ENCODE data around the gene CEACAM3. TPM values are rescaled to one million over a fixed set of nuclear protein-coding genes. Genes with fewer than 3 reads are reported as not detected.

CEACAM3 gene
- total RNA-seq, 2 experiments from 2014 or later = not detected

DNA sequence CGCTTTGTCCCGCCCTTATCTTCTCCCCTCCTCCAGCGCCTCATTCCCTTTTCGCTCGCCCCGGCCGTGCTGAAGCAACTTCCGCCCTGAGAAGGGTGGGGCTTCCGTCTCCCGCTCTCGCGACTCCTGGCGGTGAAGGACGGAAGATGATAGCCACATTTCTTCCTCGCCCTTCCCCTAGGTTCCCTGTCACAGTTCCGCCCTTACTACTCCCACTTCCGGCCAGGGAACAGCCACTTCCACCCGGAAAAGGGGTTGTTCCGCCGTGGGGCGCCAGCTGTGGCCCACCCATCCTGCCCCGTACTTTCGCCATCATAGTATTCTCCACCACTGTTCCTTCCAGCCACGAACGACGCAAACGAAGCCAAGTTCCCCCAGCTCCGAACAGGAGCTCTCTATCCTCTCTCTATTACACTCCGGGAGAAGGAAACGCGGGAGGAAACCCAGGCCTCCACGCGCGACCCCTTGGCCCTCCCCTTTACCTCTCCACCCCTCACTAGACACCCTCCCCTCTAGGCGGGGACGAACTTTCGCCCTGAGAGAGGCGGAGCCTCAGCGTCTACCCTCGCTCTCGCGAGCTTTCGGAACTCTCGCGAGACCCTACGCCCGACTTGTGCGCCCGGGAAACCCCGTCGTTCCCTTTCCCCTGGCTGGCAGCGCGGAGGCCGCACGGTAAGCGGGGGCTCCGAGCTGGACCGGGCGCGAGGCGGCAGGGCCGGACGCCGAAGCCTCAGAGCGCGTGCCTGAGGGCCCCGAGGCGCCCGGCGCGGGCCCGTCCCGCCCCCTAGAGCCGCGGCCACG is 63.4 kb downstream of the CEACAM3 start, which contains the start of gene RPS19:
Gene RPS19 (plus strand): TSS at position 638 of the 801 bp plus-strand sequence. CDS start 520 bp downstream, outside the sequence.
- Mint-ChIP-seq H3K4me3 (peak within 1 kb of the TSS; percentile 83), H3K27me3 (no peaks in the 10 kb centered on the region), H3K9me3 (no peaks in the 10 kb centered on the region), H3K4me1 (ENCODE audit: low read depth) (peaks cover 39% of the 10 kb centered on the region), H3K27ac (peak within 1 kb of the TSS; percentile 96), H3K36me3 (ENCODE audit: low read depth) (peaks cover 42% of the 10 kb centered on the region)
- intact Hi-C loops (cut with micrococcal nuclease) = no loop called here
- ATAC-seq (peak; percentile 90), DNase-seq (peak; percentile 98)
- TF ChIP-seq CTCF (IDR thresholded peaks at IDR 0.05) = peak; percentile 65
- POLR2A ChIA-PET = interaction anchor here (0.6 to 7.5 kb wide), 32 partner anchors 9 to 597 kb away, joined by 3 to 169 read pairs (median 4); partner anchors contain the start of genes ARHGEF1, CD79A, DMAC2 and ERFL
- CTCF ChIA-PET = interaction anchor here (0.9 to 4.2 kb wide), 15 partner anchors 9 to 263 kb away, joined by 3 to 48 read pairs (median 4); partner anchors contain the start of gene RABAC1

DNA sequence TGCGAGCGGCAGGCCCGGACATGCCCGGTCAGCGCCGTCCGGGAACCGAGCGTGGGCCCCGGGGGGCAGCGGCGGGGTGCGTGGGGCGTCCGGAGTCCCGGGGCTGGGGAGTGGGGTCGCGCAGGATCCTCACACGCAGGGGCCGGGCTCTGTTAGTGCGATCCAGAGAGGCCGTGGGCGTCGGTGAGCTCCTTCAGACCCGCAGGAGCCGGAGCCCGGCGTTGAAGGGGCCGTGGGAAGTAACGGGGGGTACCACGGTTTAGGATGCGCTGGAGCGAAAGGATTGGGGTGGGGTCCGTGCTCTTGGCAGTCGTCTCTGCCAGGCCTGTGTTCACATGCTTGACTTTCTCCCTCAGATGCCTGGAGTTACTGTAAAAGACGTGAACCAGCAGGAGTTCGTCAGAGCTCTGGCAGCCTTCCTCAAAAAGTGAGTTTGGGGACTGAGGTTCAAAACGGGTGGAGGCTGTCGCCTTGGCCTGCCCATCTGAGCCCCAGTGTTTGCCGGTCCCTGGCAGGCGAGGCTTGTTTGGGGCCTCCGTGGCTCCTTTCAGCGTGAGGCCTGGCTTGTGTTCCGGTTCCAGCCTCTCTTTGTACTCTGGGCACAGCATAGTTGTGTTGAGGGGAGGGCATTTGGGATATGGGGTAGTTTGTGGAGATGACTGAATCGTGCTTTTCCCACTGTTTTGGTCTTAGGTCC is 64.2 kb downstream of the CEACAM3 start:
- intact Hi-C loops (cut with micrococcal nuclease) = no loop called here
- no peak for DNase-seq
- Mint-ChIP-seq H3K36me3 (ENCODE audit: low read depth) (peaks cover 48% of the 10 kb centered on the region), H3K27me3 (no peaks in the 10 kb centered on the region), H3K9me3 (no peaks in the 10 kb centered on the region), H3K4me1 (ENCODE audit: low read depth) (peaks cover 44% of the 10 kb centered on the region), H3K4me3 (peak overlapping the region; percentile 83), H3K27ac (peak overlapping the region; percentile 94)
- POLR2A ChIA-PET = interaction anchor here (0.6 to 7.5 kb wide), 24 partner anchors 9 to 598 kb away, joined by 3 to 169 read pairs (median 7); partner anchors contain the start of genes ARHGEF1, CD79A, ERFL and RABAC1
- no peak for ATAC-seq
- no peak for TF ChIP-seq CTCF (IDR thresholded peaks at IDR 0.05)
- CTCF ChIA-PET = interaction anchor here (0.9 to 4.2 kb wide), 11 partner anchors 11 to 175 kb away, joined by 3 to 48 read pairs (median 5); partner anchors contain the start of genes CD79A and RABAC1

Other genes with a start within 250 kb of the CEACAM3 start
- 10 to 100 TPM; 17.7 to 19.8 TPM for gene CEACAM21, start 220.4 kb upstream of the CEACAM3 start, total RNA-seq
- gene CEACAM4, start 169.5 kb upstream of the CEACAM3 start, total RNA-seq = not detected
- gene CEACAM7, start 108.3 kb upstream of the CEACAM3 start, total RNA-seq = not detected
- not detected for gene CEACAM5, start 88.0 kb upstream of the CEACAM3 start, total RNA-seq
- gene CEACAM6, start 41.1 kb upstream of the CEACAM3 start, total RNA-seq = not detected
- gene LYPD4, start 48.1 kb downstream of the CEACAM3 start, total RNA-seq = not detected
- gene DMRTC2, start 48.5 kb downstream of the CEACAM3 start, total RNA-seq = not detected
- gene RPS19, start 63.7 kb downstream of the CEACAM3 start, total RNA-seq = 1,000 to 10,000 TPM; 3,454 to 3,479 TPM
- 10 to 100 TPM; 19.3 to 21.0 TPM for gene CD79A, start 80.7 kb downstream of the CEACAM3 start, total RNA-seq
- 100 to 1,000 TPM; 307 to 308 TPM for gene ARHGEF1, start 86.6 kb downstream of the CEACAM3 start, total RNA-seq
- 1 to 10 TPM; 1.5 to 1.6 TPM for gene ERFL, start 131.9 kb downstream of the CEACAM3 start, total RNA-seq
- 10 to 100 TPM; 49.6 to 52.4 TPM for gene RABAC1, start 162.7 kb downstream of the CEACAM3 start, total RNA-seq
- gene ATP1A3, start 197.6 kb downstream of the CEACAM3 start, total RNA-seq = 1 to 10 TPM; 5.5 to 5.9 TPM